ENCODE measurements around the gene CDKL4. TPM values are rescaled to one million over a fixed set of nuclear protein-coding genes. Genes with fewer than 3 reads are reported as not detected.

CDKL4 gene
- total and polyA plus RNA-seq, 2 of the 13 experiments (the other 11 are each of a cell fraction or from before 2014, with no cell fraction given): 0.29 to 0.50 TPM

GRCh38 chr2:39159283-39159682 lies 84.5 kb downstream of the CDKL4 start:
- intact Hi-C loops (cut with micrococcal nuclease; ENCODE audit: unreplicated experiment): no loop called here
- POLR2A ChIA-PET: no interaction called here

More at GRCh38 chr2:39159283-39159682, 84.5 kb downstream of the CDKL4 start:
- Histone ChIP-seq H3K27me3 (ENCODE audit: control insufficient read depth in 1 of 2, insufficient read depth in 2 of 2, low read length in 2 of 2) (no peaks in the 10 kb centered on the region), H4K20me1 (ENCODE audit: insufficient read depth, low read length) (no peaks in the 10 kb centered on the region), H2AFZ (ENCODE audit: low read length) (no peak overlapping the region), H3K9ac (ENCODE audit: insufficient read depth, low read depth, low read length) (no peak overlapping the region), H3K4me1 (ENCODE audit: insufficient read depth, low read length) (no peaks in the 10 kb centered on the region), H3K4me3 (replicated peaks in 1 of 3; ENCODE audit: insufficient read depth in 1 of 3, low read depth in 2 of 3, low read length in 3 of 3) (no peak overlapping the region), H3K36me3 (replicated peaks in 1 of 2; ENCODE audit: control insufficient read depth in 1 of 2, insufficient read depth in 2 of 2, low read length in 2 of 2) (no peaks in the 10 kb centered on the region), H3K27ac (ENCODE audit: extremely low read length, insufficient read depth, low read length) (no peak overlapping the region), H3K9me3 (ENCODE audit: low read length) (no peaks in the 10 kb centered on the region), H3K4me2 (ENCODE audit: low read depth, low read length) (no peak overlapping the region), H3K79me2 (ENCODE audit: insufficient read depth, low read length) (no peaks in the 10 kb centered on the region)
- no peak for TF ChIP-seq ZFP37 (CRISPR knock-in tag; IDR thresholded peaks at IDR 0.05; ENCODE audit: borderline replicate concordance)
- no peak for TF ChIP-seq RBM39 (IDR thresholded peaks at IDR 0.05; ENCODE audit: low read depth, low read length, poor library complexity, severe bottlenecking)
- no peak for TF ChIP-seq SIX4 (CRISPR knock-in tag; IDR thresholded peaks at IDR 0.05)
- TF ChIP-seq SNRNP70 (IDR thresholded peaks at IDR 0.05; ENCODE audit: low read depth, low read length): no peak
- no peak for TF ChIP-seq ZNF709 (CRISPR knock-in tag; IDR thresholded peaks at IDR 0.05)
- no peak for TF ChIP-seq NAIF1 (CRISPR knock-in tag; IDR thresholded peaks at IDR 0.05; ENCODE audit: borderline replicate concordance)
- TF ChIP-seq HNRNPUL1 (IDR thresholded peaks at IDR 0.05; ENCODE audit: low read depth, low read length): no peak
- no peak for TF ChIP-seq ZFX (CRISPR knock-in tag; IDR thresholded peaks at IDR 0.05; ENCODE audit: low read depth)
- no peak for TF ChIP-seq TFAP4 (IDR thresholded peaks at IDR 0.05; ENCODE audit: borderline replicate concordance, low read depth)
- TF ChIP-seq CEBPZ (IDR thresholded peaks at IDR 0.05; ENCODE audit: low read length): no peak
- no peak for TF ChIP-seq ZIK1 (CRISPR knock-in tag; IDR thresholded peaks at IDR 0.05; ENCODE audit: borderline replicate concordance, low read depth)
- TF ChIP-seq ZFP82 (CRISPR knock-in tag; IDR thresholded peaks at IDR 0.05; ENCODE audit: borderline replicate concordance): no peak
- no peak for TF ChIP-seq ASH2L (IDR thresholded peaks at IDR 0.05; ENCODE audit: insufficient read length, low read depth, low read length)
- TF ChIP-seq ZHX1 (CRISPR knock-in tag; IDR thresholded peaks at IDR 0.05; ENCODE audit: low read depth): no peak
- WGBS (ENCODE audit: low lambda C conversion rate): 73% methylated on average over 2 of the region's 2 CpGs
- FAIRE-seq: no peak
- in situ Hi-C loops (cut with HindIII; ENCODE audit: extremely low pct_ligation_motif_present, low pct_unique_long_range_greater_than_20kb): no loop called here
- CTCF ChIA-PET (ENCODE audit: low intra/inter-chr PET ratio, low total read pairs): no interaction called here
- no peak for ATAC-seq
- DNase-seq (ENCODE audit: low spot score): no peak
- no TSS peak for BruUV-seq (replicated peaks)

Measured in HepG2 (cell line).